OCI-LY1 (cell line): Measurements from ENCODE around the gene MCM10.

ENCODE experiments used
- CTCF ChIP-seq: fragments of 200-600 bp; sonication (generic), shearing (Covaris generic); IDR thresholded peaks from 2 replicates; pipeline ENCODE4 v1.5.1; 2017; ENCODE audit warnings: mild to moderate bottlenecking, antibody characterized with exemption, low read length, moderate library complexity, mixed read lengths
- EZH2 ChIP-seq: fragments of 200-600 bp; sonication (generic), shearing (Covaris generic); IDR thresholded peaks from 2 replicates; pipeline ENCODE4 v1.8.0; 2017; ENCODE audit warnings: borderline replicate concordance, mixed run types, mild to moderate bottlenecking, antibody characterized with exemption, low read length, moderate library complexity, mixed read lengths

- TF ChIP-seq CTCF (no peak), EZH2 (no peak)
Observed at GRCh38 chr10:13256627-13257026, 95.3 kb downstream of the MCM10 start.
